DND-41 (cell line): ENCODE measurements around the gene PRKCE.

Source experiments
- ATAC-seq: fragments of 200-7000 bp; cut with Tn5 transposase; 3 replicates; pipeline ENCODE4 v1.9.1; 2021; ENCODE audit warnings: low read depth; ENCODE audit not compliant: insufficient read depth
- DNase-seq: peaks from one replicate; pipeline ENCODE4 v3.0.0-alpha.2; 2020
- H2AFZ ChIP-seq: 2 replicates; pipeline ENCODE4 v1.6.0; 2012; ENCODE audit warnings: low read depth, low read length
- H3K27ac ChIP-seq: 2 replicates; pipeline ENCODE4 v1.5.1; 2012; ENCODE audit warnings: low read length, inconsistent platforms
- H3K27me3 ChIP-seq: fragments of 200-600 bp; sonication (generic); 2 replicates; pipeline ENCODE4 v1.6.0; 2012; ENCODE audit warnings: low read length, mild to moderate bottlenecking, inconsistent platforms; ENCODE audit not compliant: insufficient read depth, poor library complexity
- H3K36me3 ChIP-seq: 2 replicates; pipeline ENCODE4 v1.5.1; 2012; ENCODE audit warnings: low read length, inconsistent platforms; ENCODE audit not compliant: insufficient read depth
- H3K4me1 ChIP-seq: 2 replicates; pipeline ENCODE4 v1.5.1; 2012; ENCODE audit warnings: mild to moderate bottlenecking, low read length; ENCODE audit not compliant: insufficient read depth
- H3K4me2 ChIP-seq: 2 replicates; pipeline ENCODE4 v1.6.0; 2012; ENCODE audit warnings: mild to moderate bottlenecking, moderate library complexity, low read length, inconsistent platforms; ENCODE audit not compliant: insufficient read depth
- H3K4me3 ChIP-seq, 2 experiments: fragments of 200-600 bp in 1 of 2; shearing (Covaris generic) in 1 of 2; 2 replicates each; pipeline ENCODE4 v1.5.1; 2012 to 2016; ENCODE audit warnings: inconsistent platforms in 2 of 2, low read length in 2 of 2, mild to moderate bottlenecking in 2 of 2, low read depth in 1 of 2, moderate library complexity in 1 of 2
- H3K79me2 ChIP-seq: 2 replicates; pipeline ENCODE4 v1.6.0; 2012; ENCODE audit warnings: low read length, inconsistent platforms; ENCODE audit not compliant: insufficient read depth
- H3K9ac ChIP-seq: 2 replicates; pipeline ENCODE4 v1.6.0; 2012; ENCODE audit warnings: low read depth, mild to moderate bottlenecking, inconsistent platforms, low read length, moderate library complexity
- H3K9me3 ChIP-seq: 2 replicates; pipeline ENCODE4 v1.5.1; 2012; ENCODE audit warnings: low read length, moderate library complexity, mild to moderate bottlenecking, inconsistent platforms; ENCODE audit not compliant: insufficient read depth, severe bottlenecking
- H4K20me1 ChIP-seq: 2 replicates; pipeline ENCODE4 v1.6.0; 2012; ENCODE audit warnings: low read length; ENCODE audit not compliant: insufficient read depth
- EZH2 ChIP-seq: IDR thresholded peaks from 3 replicates; pipeline ENCODE4 v1.6.1; 2012; ENCODE audit warnings: borderline replicate concordance, low read depth, mild to moderate bottlenecking, moderate library complexity, low read length, inconsistent platforms; ENCODE audit not compliant: severe bottlenecking
- TF ChIP-seq, protein P1 (sequence below): IDR thresholded peaks from 2 replicates; pipeline ENCODE4 v1.5.1; 2012; ENCODE audit warnings: borderline replicate concordance, low read length, moderate library complexity, mild to moderate bottlenecking; ENCODE audit not compliant: poor library complexity, severe bottlenecking; ENCODE audit errors: extremely low read depth

The PRKCE gene

DNA sequence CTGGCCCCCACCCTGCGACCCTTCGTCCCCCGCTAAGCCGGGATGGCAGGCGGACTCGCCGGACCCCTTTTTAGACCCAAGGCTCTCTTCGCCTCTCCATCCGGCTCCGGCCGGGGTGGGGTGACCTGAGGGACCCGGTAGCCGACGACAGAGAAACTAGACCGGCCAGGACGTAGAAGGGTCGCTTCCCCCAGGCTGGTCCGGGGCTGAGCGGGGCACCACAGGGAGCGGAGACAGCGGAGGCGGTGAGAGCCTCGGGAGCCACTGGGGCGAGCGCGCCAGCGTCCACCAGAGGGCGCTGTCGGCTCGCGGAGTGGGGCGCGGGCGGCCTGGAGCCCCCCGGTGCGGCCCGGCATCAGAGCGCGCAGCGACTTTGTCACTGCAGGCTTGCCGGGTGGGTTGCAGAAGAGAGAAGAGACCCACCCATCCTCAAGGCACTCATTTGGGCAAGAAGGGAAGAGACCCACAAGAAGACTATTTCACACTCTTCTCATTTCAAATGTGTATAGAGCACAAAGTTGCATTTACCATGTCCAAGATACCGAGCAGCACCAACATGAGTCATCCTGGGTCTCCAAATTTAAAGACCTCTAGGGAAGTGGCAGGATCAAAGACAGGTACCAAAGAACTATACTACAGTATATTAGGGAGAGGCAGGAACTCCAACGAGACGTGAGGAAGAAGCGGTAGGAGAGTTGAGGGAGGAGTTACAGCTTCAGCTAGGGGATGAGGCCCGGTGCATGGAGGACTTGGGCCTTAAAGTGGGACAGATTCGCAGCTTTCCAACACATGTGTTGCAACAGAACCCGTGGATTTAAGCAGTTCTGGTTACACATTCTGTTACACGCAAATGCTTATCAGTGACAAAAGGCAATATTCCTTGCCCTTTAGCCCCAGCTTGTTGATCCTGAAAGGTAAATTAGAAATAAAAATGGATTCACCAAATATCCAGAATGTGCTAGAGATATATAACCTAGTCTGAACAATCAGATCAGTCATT lies 7.6 kb upstream of the PRKCE start:
- ATAC-seq (peak; percentile 99), DNase-seq (peak; percentile 72)
- peak overlapping the region; percentile 52 for H3K9ac ChIP-seq
- no peaks in the 10 kb centered on the region for H3K9me3 ChIP-seq
- H2AFZ ChIP-seq = peak overlapping the region; percentile 47
- peak overlapping the region; percentile 68 for H3K4me2 ChIP-seq
- no peaks in the 10 kb centered on the region for H3K79me2 ChIP-seq
- TF ChIP-seq, protein P1, sequence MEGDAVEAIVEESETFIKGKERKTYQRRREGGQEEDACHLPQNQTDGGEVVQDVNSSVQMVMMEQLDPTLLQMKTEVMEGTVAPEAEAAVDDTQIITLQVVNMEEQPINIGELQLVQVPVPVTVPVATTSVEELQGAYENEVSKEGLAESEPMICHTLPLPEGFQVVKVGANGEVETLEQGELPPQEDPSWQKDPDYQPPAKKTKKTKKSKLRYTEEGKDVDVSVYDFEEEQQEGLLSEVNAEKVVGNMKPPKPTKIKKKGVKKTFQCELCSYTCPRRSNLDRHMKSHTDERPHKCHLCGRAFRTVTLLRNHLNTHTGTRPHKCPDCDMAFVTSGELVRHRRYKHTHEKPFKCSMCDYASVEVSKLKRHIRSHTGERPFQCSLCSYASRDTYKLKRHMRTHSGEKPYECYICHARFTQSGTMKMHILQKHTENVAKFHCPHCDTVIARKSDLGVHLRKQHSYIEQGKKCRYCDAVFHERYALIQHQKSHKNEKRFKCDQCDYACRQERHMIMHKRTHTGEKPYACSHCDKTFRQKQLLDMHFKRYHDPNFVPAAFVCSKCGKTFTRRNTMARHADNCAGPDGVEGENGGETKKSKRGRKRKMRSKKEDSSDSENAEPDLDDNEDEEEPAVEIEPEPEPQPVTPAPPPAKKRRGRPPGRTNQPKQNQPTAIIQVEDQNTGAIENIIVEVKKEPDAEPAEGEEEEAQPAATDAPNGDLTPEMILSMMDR = peak; percentile 99
- TF ChIP-seq EZH2 = peak; percentile 63
- peaks cover 8% of the 10 kb centered on the region for H3K27me3 ChIP-seq
- H3K4me3 ChIP-seq = peak overlapping the region; percentile 3 to 45; a peak in 2 of 4 replicates
- peaks cover 14% of the 10 kb centered on the region for H3K4me1 ChIP-seq
- no peaks in the 10 kb centered on the region for H3K36me3 ChIP-seq
- no peaks in the 10 kb centered on the region for H4K20me1 ChIP-seq
- H3K27ac ChIP-seq = no peak overlapping the region

DNA sequence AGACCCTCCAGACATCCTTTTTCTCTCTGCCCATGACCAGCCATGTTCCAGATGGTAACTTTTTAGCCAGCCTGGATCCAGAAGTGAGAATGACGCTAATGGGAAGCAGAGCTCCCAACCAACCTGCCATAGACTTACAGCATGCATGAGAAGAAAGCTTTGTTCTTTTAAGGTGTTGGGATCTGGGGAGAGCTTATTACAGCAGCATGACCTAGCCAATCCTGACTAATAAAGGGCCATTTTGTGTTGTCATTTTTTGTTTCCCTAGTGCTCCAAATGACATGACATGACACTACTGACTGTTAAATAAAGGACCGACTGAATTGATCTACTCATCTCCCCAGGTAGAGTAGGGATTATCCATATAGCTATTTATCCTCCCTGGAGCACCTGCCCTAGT lies 5.2 kb upstream of the PRKCE start:
- H3K27ac ChIP-seq = no peak overlapping the region
- no peaks in the 10 kb centered on the region; the same call in 1 of the 2 replicates for H3K79me2 ChIP-seq
- no peaks in the 10 kb centered on the region; the same call in 1 of the 2 replicates for H4K20me1 ChIP-seq
- H3K36me3 ChIP-seq = no peaks in the 10 kb centered on the region; the same call in 1 of the 2 replicates
- H3K9me3 ChIP-seq = no peaks in the 10 kb centered on the region
- H3K9ac ChIP-seq = no peak overlapping the region
- TF ChIP-seq, protein P1 = no peak
- TF ChIP-seq EZH2 = no peak
- ATAC-seq = no peak
- H3K27me3 ChIP-seq = peaks cover 8% of the 10 kb centered on the region
- peaks cover 25% of the 10 kb centered on the region for H3K4me1 ChIP-seq
- H3K4me3 ChIP-seq = no peak overlapping the region
- H2AFZ ChIP-seq = no peak overlapping the region
- H3K4me2 ChIP-seq = no peak overlapping the region
- no peak for DNase-seq

DNA sequence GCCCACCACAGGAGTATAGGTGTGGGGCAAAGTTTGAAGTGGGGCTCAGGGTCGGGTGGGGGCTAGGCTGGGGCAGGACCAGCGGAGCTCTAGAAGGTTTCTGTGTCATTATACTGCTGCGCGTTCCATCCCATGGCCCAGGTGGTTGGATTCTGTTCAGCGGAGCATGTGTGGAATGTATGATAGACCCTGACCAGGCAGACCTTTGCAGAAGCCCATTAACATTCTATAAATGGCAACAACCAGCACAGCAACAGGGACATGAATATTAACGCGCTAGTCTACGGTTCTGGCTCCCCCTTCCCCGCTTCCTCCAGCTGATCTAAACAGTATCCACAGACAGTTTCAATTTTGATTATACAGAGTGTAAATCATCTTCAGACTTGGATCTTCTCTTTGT lies 4.1 kb upstream of the PRKCE start:
- ATAC-seq (no peak), DNase-seq (no peak)
- peaks cover 33% of the 10 kb centered on the region for H3K4me1 ChIP-seq
- TF ChIP-seq, protein P1 = no peak
- TF ChIP-seq EZH2 = no peak
- peaks cover 6% of the 10 kb centered on the region for H3K27me3 ChIP-seq
- peaks cover 10% of the 10 kb centered on the region for H3K79me2 ChIP-seq
- no peak overlapping the region for H3K4me3 ChIP-seq
- H4K20me1 ChIP-seq = peaks cover 4% of the 10 kb centered on the region; the same call in 1 of the 2 replicates
- no peaks in the 10 kb centered on the region; the same call in 1 of the 2 replicates for H3K36me3 ChIP-seq
- no peak overlapping the region for H3K27ac ChIP-seq
- H3K9me3 ChIP-seq = no peaks in the 10 kb centered on the region
- no peak overlapping the region for H3K4me2 ChIP-seq
- no peak overlapping the region for H2AFZ ChIP-seq
- H3K9ac ChIP-seq = no peak overlapping the region
